Prostate gland (tissue), 2 donors: ENCODE measurements around the gene OMA1. TPM values are rescaled to one million over a fixed set of nuclear protein-coding genes. Genes with fewer than 3 reads are reported as not detected.

ENCODE experiments used
- DNase-seq: peaks from one replicate; pipeline ENCODE4 v3.0.0-alpha.2; 2019; ENCODE audit warnings: low spot score
- H3K27ac ChIP-seq, 2 donors: fragments of 200-600 bp; sonication (generic); 2 replicates each; pipeline ENCODE4 v1.5.1; 2017 to 2019
- H3K27me3 ChIP-seq: fragments of 200-600 bp; sonication (generic); replicated peaks from 2 replicates; pipeline ENCODE4 v1.5.1; 2019; ENCODE audit not compliant: insufficient read depth
- H3K36me3 ChIP-seq, 2 donors: fragments of 200-600 bp; sonication (generic); 1 replicate in 1 of 2; 2 replicates in 1 of 2; pipeline versions ENCODE4 v1.5.1 to v1.8.1; 2017 to 2019
- H3K4me1 ChIP-seq: fragments of 200-600 bp; sonication (generic); replicated peaks from 2 replicates; pipeline ENCODE4 v1.5.1; 2019
- H3K4me3 ChIP-seq, 2 donors: fragments of 200-600 bp; sonication (generic); 2 replicates each; pipeline ENCODE4 v1.5.1; 2017 to 2019
- H3K9me3 ChIP-seq: fragments of 200-600 bp; sonication (generic); 2 replicates; pipeline ENCODE4 v1.5.1; 2017
- CTCF ChIP-seq, 4 experiments: fragments of 200-600 bp in 2 of 4; fragments of 450-650 bp in 2 of 4; sonication (generic) in 2 of 4; IDR thresholded peaks; 1 replicate in 3 of 4; 2 replicates in 1 of 4; pipeline ENCODE4 v1.5.1; 2016 to 2019; ENCODE audit warnings: antibody characterized with exemption in 4 of 4, mild to moderate bottlenecking in 2 of 4, moderate library complexity in 2 of 4
- POLR2A ChIP-seq: fragments of 450-650 bp; IDR thresholded peaks from one replicate; pipeline ENCODE4 v1.6.1; 2016; ENCODE audit warnings: antibody characterized with exemption, mild to moderate bottlenecking
- POLR2AphosphoS5 ChIP-seq: sonication (generic); formaldehyde crosslinking; IDR thresholded peaks from one replicate; pipeline ENCODE4 v1.6.1; 2017; ENCODE audit warnings: antibody characterized with exemption
- WGBS: methylation state at CpG from one replicate; pipeline ENCODE4 v1.1.5; 2018; 5-methylcytosine and 5-hydroxymethylcytosine counted together
- intact Hi-C: fragments of 100-400 bp; cut with DNase I; formaldehyde crosslinking; loops from one replicate; pipeline ENCODE4 v1.14.2; 2022
- total RNA-seq, 2 donors: library from RNA; depleted of rRNA; stranded (reverse); fragments of >200 nt; gene quantifications; one replicate each; pipeline ENCODE4 v1.1.0, GENCODE V29; 2016

OMA1 gene
- total RNA-seq, 2 donors from 2014 or later = 26.4 to 46.6 TPM

GRCh38 chr1:58590019-58590418, 43.5 kb upstream of the OMA1 start:
- Histone ChIP-seq H3K27me3 (no peaks in the 10 kb centered on the region), H3K4me3 (no peak overlapping the region), H3K27ac (no peak overlapping the region), H3K36me3 (no peaks in the 10 kb centered on the region), H3K9me3 (no peaks in the 10 kb centered on the region), H3K4me1 (no peaks in the 10 kb centered on the region)
- TF ChIP-seq POLR2AphosphoS5 (no peak), CTCF (IDR thresholded peaks at IDR 0.05) (no peak), POLR2A (no peak)
- intact Hi-C loops = no loop called here
- no peak for DNase-seq

DNA sequence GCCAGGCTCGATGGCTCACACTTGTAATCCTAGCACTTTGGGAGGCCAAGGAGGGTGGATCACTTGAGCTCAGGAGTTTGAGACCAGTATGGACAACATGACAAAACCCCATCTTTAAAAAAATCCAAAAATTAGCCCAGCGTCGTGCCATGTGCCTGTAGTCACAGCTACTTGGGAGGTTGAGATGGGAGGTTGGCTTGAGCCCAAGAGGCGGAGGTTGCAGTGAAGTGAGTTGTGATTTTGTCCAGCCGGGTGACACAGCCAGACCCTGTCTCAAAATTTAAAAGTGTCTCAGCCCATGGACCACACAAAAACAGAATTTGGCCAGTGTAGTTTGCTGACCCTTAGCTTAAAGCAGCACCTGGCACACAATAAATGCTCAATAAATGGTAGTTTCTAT, 41.9 kb upstream of the OMA1 start:
- Histone ChIP-seq H3K27me3 (no peaks in the 10 kb centered on the region), H3K27ac (no peak overlapping the region), H3K36me3 (no peaks in the 10 kb centered on the region), H3K4me1 (no peaks in the 10 kb centered on the region), H3K9me3 (no peaks in the 10 kb centered on the region), H3K4me3 (no peak overlapping the region)
- TF ChIP-seq CTCF (IDR thresholded peaks at IDR 0.05) (no peak), POLR2A (no peak), POLR2AphosphoS5 (no peak)
- WGBS = 75% methylated on average over 5 of the region's 5 CpGs
- no peak for DNase-seq
- intact Hi-C loops = no loop called here

DNA sequence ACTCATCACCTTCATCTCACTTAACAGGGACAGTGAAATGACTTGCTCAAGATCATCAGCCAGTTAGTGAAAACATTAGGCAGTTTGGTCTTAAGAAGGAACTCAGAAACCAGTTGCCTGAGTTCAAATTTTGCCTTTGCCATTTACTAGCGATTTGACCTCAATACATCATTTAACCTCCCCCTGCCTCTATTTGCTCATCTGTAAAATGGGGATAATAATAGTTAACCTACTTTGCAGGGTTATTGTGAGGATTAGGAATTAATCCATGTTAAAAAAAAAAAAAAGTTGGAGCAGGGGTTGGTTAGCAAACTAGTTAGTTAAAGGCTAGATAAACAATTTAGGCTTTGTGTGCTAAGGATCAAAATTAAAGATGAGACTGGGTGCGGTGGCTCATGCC, 41.1 kb upstream of the OMA1 start:
- Histone ChIP-seq H3K27ac (no peak overlapping the region), H3K36me3 (no peaks in the 10 kb centered on the region), H3K9me3 (no peaks in the 10 kb centered on the region), H3K27me3 (no peaks in the 10 kb centered on the region), H3K4me1 (no peaks in the 10 kb centered on the region), H3K4me3 (no peak overlapping the region)
- intact Hi-C loops = no loop called here
- no peak for DNase-seq
- TF ChIP-seq POLR2A (no peak), POLR2AphosphoS5 (no peak), CTCF (IDR thresholded peaks at IDR 0.05) (no peak)
- WGBS = 94% methylated on average over 2 of the region's 2 CpGs

DNA sequence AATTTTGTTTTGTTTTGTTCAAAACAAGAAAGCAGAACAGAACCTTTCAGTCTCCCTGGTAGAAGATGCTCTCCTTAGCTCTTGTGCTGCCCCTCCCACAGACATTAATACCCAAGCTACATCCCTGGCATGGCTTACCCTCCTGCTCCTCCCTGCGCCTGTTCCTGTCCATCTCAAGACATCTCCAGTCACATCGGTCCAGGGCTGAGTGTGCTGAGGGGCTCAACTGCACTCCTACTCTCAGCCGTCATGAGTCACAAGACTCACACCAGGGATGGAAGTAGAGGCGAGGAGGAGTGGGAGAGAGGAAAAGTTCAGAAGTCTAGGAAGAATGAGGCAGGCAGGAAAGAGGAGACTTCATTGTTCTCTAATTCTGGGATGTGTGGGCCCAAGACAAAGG, 39.7 kb upstream of the OMA1 start:
- Histone ChIP-seq H3K4me3 (no peak overlapping the region), H3K27ac (no peak overlapping the region), H3K4me1 (no peaks in the 10 kb centered on the region), H3K27me3 (no peaks in the 10 kb centered on the region), H3K9me3 (no peaks in the 10 kb centered on the region), H3K36me3 (no peaks in the 10 kb centered on the region)
- 86% methylated on average over 4 of the region's 4 CpGs for WGBS
- TF ChIP-seq POLR2A = no peak
- TF ChIP-seq CTCF (IDR thresholded peaks at IDR 0.05) = no peak
- no peak for TF ChIP-seq POLR2AphosphoS5
- intact Hi-C loops = no loop called here
- DNase-seq = no peak

DNA sequence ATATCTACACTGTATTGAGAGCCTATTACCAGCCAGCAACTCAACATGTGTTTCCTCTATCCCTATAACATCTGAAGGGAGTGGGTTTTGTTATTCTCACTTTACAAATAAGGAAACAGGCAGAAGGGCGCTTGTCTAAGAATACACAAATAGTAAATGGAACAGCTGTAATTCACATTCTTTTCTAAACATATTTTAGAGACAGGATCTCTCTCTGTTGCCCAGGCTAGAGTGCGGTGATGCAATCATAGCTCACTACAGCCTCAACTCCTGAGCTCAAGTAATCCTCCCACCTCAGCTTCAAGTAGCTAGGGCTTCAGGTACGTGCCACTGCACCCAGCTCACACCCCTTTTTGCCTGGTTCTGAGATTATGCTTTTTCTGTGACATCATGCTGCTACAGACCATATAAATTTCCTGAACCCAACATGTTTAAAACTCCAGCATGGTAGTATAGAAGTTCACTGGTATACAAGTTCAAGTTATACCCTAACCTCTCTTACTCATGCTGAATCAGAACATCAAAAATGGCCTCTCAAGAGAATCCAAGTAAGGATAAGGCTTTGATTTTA, 39.1 kb upstream of the OMA1 start:
- Histone ChIP-seq H3K27me3 (no peaks in the 10 kb centered on the region), H3K27ac (peak overlapping the region in 1 of 2 donors; percentile 56), H3K9me3 (no peaks in the 10 kb centered on the region), H3K4me1 (no peaks in the 10 kb centered on the region), H3K36me3 (no peaks in the 10 kb centered on the region), H3K4me3 (no peak overlapping the region)
- WGBS = 65% methylated on average over 3 of the region's 3 CpGs
- TF ChIP-seq CTCF (IDR thresholded peaks at IDR 0.05) = no peak
- no peak for TF ChIP-seq POLR2A
- no peak for TF ChIP-seq POLR2AphosphoS5
- DNase-seq = no peak
- intact Hi-C loops = no loop called here
